ENCODE data around the gene CPED1.

Gene CPED1

GRCh38 chr7:121075952-121076349 lies 87.4 kb downstream of the CPED1 start:
- DNase-seq: no peak

GRCh38 chr7:121076350-121077164 lies 88.0 kb downstream of the CPED1 start:
- DNase-seq: no peak

GRCh38 chr7:121077165-121077630 lies 88.7 kb downstream of the CPED1 start:
- DNase-seq: no peak

GRCh38 chr7:121078701-121079227 lies 90.3 kb downstream of the CPED1 start:
- DNase-seq: no peak

GRCh38 chr7:121079425-121080169 lies 91.1 kb downstream of the CPED1 start:
- no peak for DNase-seq

GRCh38 chr7:121080257-121080912 lies 91.9 kb downstream of the CPED1 start:
- no peak for DNase-seq

- no peak for DNase-seq
Measured at GRCh38 chr7:121080913-121081326, 92.4 kb downstream of the CPED1 start.

- peak; percentile 0 for DNase-seq
Measured at GRCh38 chr7:121081327-121081936, 92.9 kb downstream of the CPED1 start.

- DNase-seq: no peak
Measured at GRCh38 chr7:121082400-121083101, 94.0 kb downstream of the CPED1 start.

- no peak for DNase-seq
Measured at GRCh38 chr7:121083138-121083789, 94.8 kb downstream of the CPED1 start.

GRCh38 chr7:121083790-121084251 lies 95.3 kb downstream of the CPED1 start:
- DNase-seq: no peak

GRCh38 chr7:121084256-121084655 lies 95.7 kb downstream of the CPED1 start:
- DNase-seq: no peak

- DNase-seq: no peak
Measured at GRCh38 chr7:121084748-121085336, 96.3 kb downstream of the CPED1 start.

- no peak for DNase-seq
Measured at GRCh38 chr7:121085922-121086321, 97.4 kb downstream of the CPED1 start.

- no peak for DNase-seq
Measured at GRCh38 chr7:121088870-121089269, 100.4 kb downstream of the CPED1 start.

GRCh38 chr7:121094829-121095228 lies 106.3 kb downstream of the CPED1 start:
- no peak for DNase-seq

- no peak for DNase-seq
Measured at GRCh38 chr7:121097577-121097976, 109.1 kb downstream of the CPED1 start.

GRCh38 chr7:121099572-121099971 lies 111.1 kb downstream of the CPED1 start:
- DNase-seq: no peak

- no peak for DNase-seq
Measured at GRCh38 chr7:121101083-121101482, 112.6 kb downstream of the CPED1 start.

GRCh38 chr7:121101621-121102020 lies 113.1 kb downstream of the CPED1 start:
- DNase-seq: no peak

- DNase-seq: no peak
Measured at GRCh38 chr7:121102619-121103018, 114.1 kb downstream of the CPED1 start.

Data from NCI-H1436 treated with DMSO at 0.1 percent for 48 hours (cell line).